HG03521 (cell line): ENCODE results near the gene EIF4G3.

Source experiments
- ATAC-seq: cut with Tn5 transposase; IDR thresholded peaks from one replicate; pipeline ENCODE4 v1.9.1; 2021; ENCODE audit warnings: mild to moderate bottlenecking, moderate library complexity; ENCODE audit not compliant: unreplicated experiment

EIF4G3 gene

GRCh38 chr1:20787029-20787839 is 389.5 kb downstream of the EIF4G3 start, which contains the start of gene HP1BP3:
HP1BP3 (minus strand) TSS chr1:20787307; CDS start chr1:20780440, 6,867 bp downstream.
- peak; percentile 44 for ATAC-seq

- peak; percentile 73 for ATAC-seq
Observed at GRCh38 chr1:20786253-20787028, 390.3 kb downstream of the EIF4G3 start.

- ATAC-seq = no peak
Observed at GRCh38 chr1:20785907-20786252, 390.8 kb downstream of the EIF4G3 start.

GRCh38 chr1:20775700-20776099 is 401.0 kb downstream of the EIF4G3 start:
- no peak for ATAC-seq

- no peak for ATAC-seq
Observed at GRCh38 chr1:20771780-20772179, 404.9 kb downstream of the EIF4G3 start.

- ATAC-seq = no peak
Observed at GRCh38 chr1:20770314-20771087, 406.2 kb downstream of the EIF4G3 start.

- ATAC-seq = no peak
Observed at GRCh38 chr1:20767271-20767670, 409.4 kb downstream of the EIF4G3 start.

GRCh38 chr1:20763417-20763816 is 413.3 kb downstream of the EIF4G3 start:
- ATAC-seq = no peak

GRCh38 chr1:20760322-20760721 is 416.4 kb downstream of the EIF4G3 start:
- no peak for ATAC-seq
